OCI-LY1 (cell line): ENCODE results near the gene TM4SF18.

Source experiments
- H2AFZ ChIP-seq: fragments of 200-600 bp; sonication (generic), shearing (Covaris generic); 2 replicates; pipeline ENCODE4 v1.6.0; 2014; ENCODE audit warnings: antibody characterized with exemption, mild to moderate bottlenecking, low read length
- H3F3A ChIP-seq: fragments of 200-600 bp; sonication (generic), shearing (Covaris generic); 2 replicates; pipeline ENCODE4 v1.6.0; 2014; ENCODE audit warnings: mild to moderate bottlenecking, antibody characterized with exemption, low read length, moderate library complexity; ENCODE audit not compliant: insufficient read depth
- H3K27ac ChIP-seq: fragments of 200-600 bp; sonication (generic); 2 replicates; pipeline ENCODE4 v1.5.1; 2014; ENCODE audit warnings: low read length, mixed run types, mild to moderate bottlenecking, low read depth; ENCODE audit not compliant: poor library complexity, severe bottlenecking
- H3K27me3 ChIP-seq: fragments of 200-600 bp; sonication (generic); 2 replicates; pipeline ENCODE4 v1.6.0; 2014; ENCODE audit warnings: antibody characterized with exemption, mild to moderate bottlenecking, low read length, moderate library complexity; ENCODE audit not compliant: insufficient read depth
- H3K36me3 ChIP-seq: fragments of 200-600 bp; sonication (generic); 2 replicates; pipeline ENCODE4 v1.6.1; 2014; ENCODE audit warnings: mild to moderate bottlenecking, antibody characterized with exemption, low read length, moderate library complexity, mixed read lengths; ENCODE audit not compliant: insufficient read depth
- H3K4me1 ChIP-seq: fragments of 200-600 bp; sonication (generic); 2 replicates; pipeline ENCODE4 v1.5.1; 2014; ENCODE audit warnings: mild to moderate bottlenecking, low read length, moderate library complexity; ENCODE audit not compliant: insufficient read depth, severe bottlenecking
- H3K4me2 ChIP-seq: fragments of 200-600 bp; sonication (generic), shearing (Covaris generic); 2 replicates; pipeline ENCODE4 v1.6.1; 2014; ENCODE audit warnings: low read length
- H3K4me3 ChIP-seq: fragments of 200-600 bp; sonication (generic); 2 replicates; pipeline ENCODE4 v1.5.1; 2014; ENCODE audit warnings: low read length, low read depth, mild to moderate bottlenecking, mixed read lengths; ENCODE audit not compliant: poor library complexity, severe bottlenecking
- H3K79me2 ChIP-seq: fragments of 200-600 bp; shearing (Covaris generic); 2 replicates; pipeline ENCODE4 v1.6.1; 2016; ENCODE audit warnings: mixed run types, low read length, mixed read lengths; ENCODE audit not compliant: insufficient read depth
- H3K9ac ChIP-seq: fragments of 200-600 bp; sonication (generic), shearing (Covaris generic); 2 replicates; pipeline ENCODE4 v1.6.1; 2014; ENCODE audit warnings: mild to moderate bottlenecking, low read length, mixed read lengths
- H3K9me2 ChIP-seq: fragments of 200-600 bp; sonication (generic), shearing (Covaris generic); 2 replicates; pipeline ENCODE4 v1.6.1; 2014; ENCODE audit warnings: low read depth, mild to moderate bottlenecking, low read length, mixed read lengths
- H3K9me3 ChIP-seq: fragments of 200-600 bp; shearing (Covaris generic); 2 replicates; pipeline ENCODE4 v1.6.1; 2014; ENCODE audit warnings: low read length, mixed read lengths
- H4K20me1 ChIP-seq: fragments of 200-600 bp; sonication (generic), shearing (Covaris generic); 2 replicates; pipeline ENCODE4 v1.6.0; 2016; ENCODE audit warnings: mild to moderate bottlenecking, low read length; ENCODE audit not compliant: insufficient read depth
- CTCF ChIP-seq: fragments of 200-600 bp; sonication (generic), shearing (Covaris generic); IDR thresholded peaks from 2 replicates; pipeline ENCODE4 v1.5.1; 2017; ENCODE audit warnings: mild to moderate bottlenecking, antibody characterized with exemption, low read length, moderate library complexity, mixed read lengths
- EZH2 ChIP-seq: fragments of 200-600 bp; sonication (generic), shearing (Covaris generic); IDR thresholded peaks from 2 replicates; pipeline ENCODE4 v1.8.0; 2017; ENCODE audit warnings: borderline replicate concordance, mixed run types, mild to moderate bottlenecking, antibody characterized with exemption, low read length, moderate library complexity, mixed read lengths

TM4SF18 gene

GRCh38 chr3:149284034-149284433 lies 49.4 kb downstream of the TM4SF18 start:
- H2AFZ ChIP-seq = no peak overlapping the region
- no peak overlapping the region for H3K9ac ChIP-seq
- no peaks in the 10 kb centered on the region for H3K27me3 ChIP-seq
- no peaks in the 10 kb centered on the region for H3K36me3 ChIP-seq
- H3K27ac ChIP-seq = no peak overlapping the region
- no peaks in the 10 kb centered on the region for H3F3A ChIP-seq
- no peaks in the 10 kb centered on the region for H3K79me2 ChIP-seq
- no peaks in the 10 kb centered on the region for H3K9me3 ChIP-seq
- TF ChIP-seq CTCF (no peak), EZH2 (no peak)
- no peaks in the 10 kb centered on the region for H4K20me1 ChIP-seq
- H3K4me3 ChIP-seq = no peak overlapping the region
- H3K9me2 ChIP-seq = no peaks in the 10 kb centered on the region
- no peak overlapping the region for H3K4me2 ChIP-seq
- no peaks in the 10 kb centered on the region for H3K4me1 ChIP-seq

- no peaks in the 10 kb centered on the region for H4K20me1 ChIP-seq
- H3K4me1 ChIP-seq = no peaks in the 10 kb centered on the region
- no peak overlapping the region for H3K9ac ChIP-seq
- H3K4me3 ChIP-seq = no peak overlapping the region
- H2AFZ ChIP-seq = no peak overlapping the region
- no peaks in the 10 kb centered on the region for H3F3A ChIP-seq
- no peaks in the 10 kb centered on the region for H3K9me2 ChIP-seq
- H3K36me3 ChIP-seq = no peaks in the 10 kb centered on the region
- TF ChIP-seq CTCF (no peak), EZH2 (no peak)
- no peaks in the 10 kb centered on the region for H3K79me2 ChIP-seq
- H3K4me2 ChIP-seq = no peak overlapping the region
- no peaks in the 10 kb centered on the region for H3K9me3 ChIP-seq
- no peak overlapping the region for H3K27ac ChIP-seq
- H3K27me3 ChIP-seq = no peaks in the 10 kb centered on the region
These were observed 50.0 kb downstream of the TM4SF18 start for GRCh38 chr3:149283401-149283800.

GRCh38 chr3:149282836-149283235 lies 50.6 kb downstream of the TM4SF18 start:
- Histone ChIP-seq H3K79me2 (no peaks in the 10 kb centered on the region), H3K4me1 (peaks cover under 1% of the 10 kb centered on the region), H3K9ac (no peak overlapping the region), H3F3A (no peaks in the 10 kb centered on the region), H4K20me1 (no peaks in the 10 kb centered on the region), H3K9me3 (no peaks in the 10 kb centered on the region), H3K4me3 (no peak overlapping the region), H2AFZ (no peak overlapping the region), H3K9me2 (no peaks in the 10 kb centered on the region), H3K4me2 (no peak overlapping the region), H3K27ac (no peak overlapping the region), H3K27me3 (no peaks in the 10 kb centered on the region), H3K36me3 (no peaks in the 10 kb centered on the region)
- TF ChIP-seq EZH2 (no peak), CTCF (no peak)
